Lung (tissue), 12 donors: ENCODE results near the gene THRB. TPM values are rescaled to one million over a fixed set of nuclear protein-coding genes. Genes with fewer than 3 reads are reported as not detected.

ENCODE experiments used
- ATAC-seq: fragments of 200-7000 bp; cut with Tn5 transposase; one replicate; pipeline ENCODE4 v1.9.1; 2020; ENCODE audit warnings: moderate number of reproducible peaks; ENCODE audit not compliant: insufficient read depth, low FRiP score
- DNase-seq, 3 donors: peaks; one replicate each; pipeline ENCODE4 v3.0.0-alpha.2; 2013 to 2017
- H3K27ac ChIP-seq, 2 donors: one replicate each; pipeline ENCODE4 v1.5.1; 2013; ENCODE audit warnings: mild to moderate bottlenecking in 2 of 2, moderate library complexity in 2 of 2, control low read depth in 1 of 2, inconsistent platforms in 1 of 2, low read depth in 1 of 2, low read length in 1 of 2
- H3K27me3 ChIP-seq, 3 donors: one replicate each; pipeline ENCODE4 v1.5.1; 2013; ENCODE audit warnings: low read length in 2 of 3; ENCODE audit not compliant: control insufficient read depth in 3 of 3, insufficient read depth in 3 of 3
- H3K36me3 ChIP-seq, 4 donors: one replicate each; pipeline ENCODE4 v1.5.1; 2013; ENCODE audit warnings: low read length in 4 of 4, mild to moderate bottlenecking in 1 of 4, moderate library complexity in 1 of 4; ENCODE audit not compliant: control insufficient read depth in 4 of 4, insufficient read depth in 4 of 4
- H3K4me1 ChIP-seq, 5 donors: one replicate each; pipeline ENCODE4 v1.5.1; 2013; ENCODE audit warnings: low read length in 5 of 5, mild to moderate bottlenecking in 2 of 5, moderate library complexity in 1 of 5; ENCODE audit not compliant: control insufficient read depth in 5 of 5, insufficient read depth in 5 of 5
- H3K4me3 ChIP-seq: one replicate; pipeline ENCODE4 v1.5.1; 2013; ENCODE audit warnings: mild to moderate bottlenecking, control low read depth, moderate library complexity
- H3K9ac ChIP-seq, 2 donors: one replicate each; pipeline ENCODE4 v1.5.1; 2013; ENCODE audit warnings: low read length in 2 of 2, control low read depth in 1 of 2; ENCODE audit not compliant: insufficient read depth in 1 of 2
- H3K9me3 ChIP-seq, 4 donors: one replicate each; pipeline ENCODE4 v1.5.1; 2013; ENCODE audit warnings: low read length in 3 of 4, mild to moderate bottlenecking in 1 of 4, moderate library complexity in 1 of 4; ENCODE audit not compliant: control insufficient read depth in 4 of 4, insufficient read depth in 3 of 4
- WGBS, 2 donors: extraction: QIAGEN DNeasy Blood & Tissue Kit; methylation state at CpG; one replicate each; pipeline ENCODE4 v1.1.7; 2013; 5-methylcytosine and 5-hydroxymethylcytosine counted together
- polyA plus RNA-seq, 2 donors: library from polyadenylated mRNA; stranded (reverse); fragments of 200-250 nt; gene quantifications; one replicate each; pipeline ENCODE4 v1.2.1, GENCODE V29; 2013
- total RNA-seq, 2 donors: library from RNA; depleted of rRNA in 1 of 2; stranded (reverse); fragments of >200 nt in 1 of 2; gene quantifications; one replicate each; pipeline ENCODE4 v1.2.1, GENCODE V29; 2014 to 2021
- TF ChIP-seq, protein P1 (sequence below): IDR thresholded peaks from 2 replicates; pipeline ENCODE4 v1.5.1; 2012; ENCODE audit warnings: mild to moderate bottlenecking; ENCODE audit errors: control extremely low read depth, extremely low read depth
- donor health status: control.
- donor health status: control.
- donor health status: Bipolar disorder and iron deficiency.
- donor health status: healthy.
- donor health status: DM: yes; HTN: yes; CAD: no.

THRB gene
- total and polyA plus RNA-seq, 4 donors = 2.1 to 23.5 (median 6.1) TPM

DNA sequence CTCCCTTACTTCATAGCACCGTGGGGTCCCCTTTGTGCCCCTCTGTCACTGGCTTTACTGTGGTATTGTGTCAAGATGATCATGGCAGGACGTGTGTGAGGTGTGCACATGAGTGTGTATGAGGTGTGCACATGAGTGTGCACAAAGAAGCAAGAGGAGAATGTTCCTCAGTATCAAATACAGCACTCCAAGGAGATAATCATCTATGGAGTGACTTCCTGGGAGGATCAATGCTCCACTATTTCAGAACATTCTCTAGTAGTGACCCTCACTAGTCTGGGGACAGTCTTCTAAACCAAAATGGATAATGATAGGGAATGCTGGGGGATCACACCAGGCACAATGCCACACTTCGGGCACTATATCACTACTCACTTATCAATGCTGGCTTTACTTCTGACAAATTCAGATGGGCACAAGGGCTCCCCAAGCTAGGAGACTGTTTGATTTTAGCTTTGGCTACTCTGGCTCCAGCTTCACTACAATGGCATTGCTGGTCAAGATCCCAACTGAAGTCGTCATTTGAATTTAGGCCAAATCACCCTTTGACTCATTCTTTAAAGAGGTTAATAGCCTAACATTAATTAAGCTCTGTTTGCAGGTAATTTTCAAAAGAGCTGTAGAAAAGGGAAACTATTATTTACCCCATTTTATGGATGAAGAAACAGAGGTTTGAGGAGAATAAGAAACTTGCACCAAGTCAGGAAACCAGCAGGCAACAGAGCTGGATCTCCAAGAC, 124.1 kb downstream of the THRB start:
- Histone ChIP-seq H3K4me3 (no peak overlapping the region), H3K9me3 (no peaks in the 10 kb centered on the region), H3K27me3 (no peaks in the 10 kb centered on the region), H3K9ac (no peak overlapping the region), H3K4me1 (peaks cover 0 to 28% (median 11%) of the 10 kb centered on the region in 5 donors), H3K27ac (no peak overlapping the region), H3K36me3 (no peaks in the 10 kb centered on the region)
- DNase-seq (no peak), ATAC-seq (no peak)
- 84 to 87% methylated on average over 4 of the region's 4 CpGs for WGBS, 2 donors
- TF ChIP-seq, protein P1, sequence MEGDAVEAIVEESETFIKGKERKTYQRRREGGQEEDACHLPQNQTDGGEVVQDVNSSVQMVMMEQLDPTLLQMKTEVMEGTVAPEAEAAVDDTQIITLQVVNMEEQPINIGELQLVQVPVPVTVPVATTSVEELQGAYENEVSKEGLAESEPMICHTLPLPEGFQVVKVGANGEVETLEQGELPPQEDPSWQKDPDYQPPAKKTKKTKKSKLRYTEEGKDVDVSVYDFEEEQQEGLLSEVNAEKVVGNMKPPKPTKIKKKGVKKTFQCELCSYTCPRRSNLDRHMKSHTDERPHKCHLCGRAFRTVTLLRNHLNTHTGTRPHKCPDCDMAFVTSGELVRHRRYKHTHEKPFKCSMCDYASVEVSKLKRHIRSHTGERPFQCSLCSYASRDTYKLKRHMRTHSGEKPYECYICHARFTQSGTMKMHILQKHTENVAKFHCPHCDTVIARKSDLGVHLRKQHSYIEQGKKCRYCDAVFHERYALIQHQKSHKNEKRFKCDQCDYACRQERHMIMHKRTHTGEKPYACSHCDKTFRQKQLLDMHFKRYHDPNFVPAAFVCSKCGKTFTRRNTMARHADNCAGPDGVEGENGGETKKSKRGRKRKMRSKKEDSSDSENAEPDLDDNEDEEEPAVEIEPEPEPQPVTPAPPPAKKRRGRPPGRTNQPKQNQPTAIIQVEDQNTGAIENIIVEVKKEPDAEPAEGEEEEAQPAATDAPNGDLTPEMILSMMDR = no peak

DNA sequence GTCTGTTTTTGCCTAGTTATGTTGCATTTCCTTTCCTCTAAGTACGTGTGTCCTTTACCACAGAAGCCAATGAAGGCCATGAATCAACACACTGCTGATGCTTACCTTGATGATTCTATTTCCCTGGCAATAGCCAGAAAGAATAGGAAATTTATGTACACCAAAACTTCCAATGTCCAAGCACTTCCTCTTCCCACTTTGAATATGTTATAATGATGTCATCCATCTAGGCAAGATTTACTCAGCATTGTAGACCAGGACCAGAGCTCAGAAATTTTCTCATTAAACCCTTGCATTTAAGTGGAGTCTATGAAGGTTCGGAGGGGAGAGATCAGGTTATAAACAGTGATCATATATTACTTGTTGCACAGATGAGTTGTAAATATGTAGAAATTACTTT, 126.0 kb downstream of the THRB start:
- WGBS, 2 donors = 28 to 68% methylated on average over 2 of the region's 2 CpGs
- Histone ChIP-seq H3K36me3 (no peaks in the 10 kb centered on the region), H3K27me3 (no peaks in the 10 kb centered on the region), H3K9ac (no peak overlapping the region), H3K4me3 (no peak overlapping the region), H3K9me3 (no peaks in the 10 kb centered on the region), H3K27ac (no peak overlapping the region), H3K4me1 (peaks cover 0 to 33% (median 13%) of the 10 kb centered on the region in 5 donors)
- DNase-seq (no peak), ATAC-seq (no peak)
- TF ChIP-seq, protein P1 = no peak

DNA sequence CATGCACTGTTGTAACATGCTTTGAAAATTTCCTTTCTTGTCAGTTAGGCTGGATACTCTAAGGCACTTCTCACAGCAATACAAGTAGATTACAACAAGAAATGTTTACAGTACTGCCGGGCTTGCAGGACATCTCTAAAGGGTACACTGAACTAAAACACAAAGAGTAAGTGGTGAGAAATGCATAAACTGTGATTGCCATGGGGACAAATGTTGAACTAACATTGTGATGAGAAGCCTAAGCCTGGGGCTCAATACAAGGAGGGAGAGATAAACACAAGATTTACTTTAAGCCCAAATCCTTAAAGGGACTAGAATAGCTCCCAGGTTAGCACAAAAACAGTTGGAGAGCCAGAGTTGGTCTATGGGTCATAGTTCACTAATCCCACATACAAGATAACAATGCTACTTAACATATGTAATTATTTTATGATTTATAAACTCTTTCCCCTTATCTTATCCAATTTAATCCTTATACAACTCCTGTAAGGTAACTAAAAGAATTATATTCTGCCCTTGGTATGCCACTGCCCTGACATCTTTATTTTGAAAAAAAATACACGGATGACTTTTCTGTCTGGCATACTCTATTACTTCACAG, 126.9 kb downstream of the THRB start:
- DNase-seq (peak in 1 of 3 donors; percentile 70), ATAC-seq (no peak)
- no peaks in the 10 kb centered on the region for H3K36me3 ChIP-seq
- no peaks in the 10 kb centered on the region for H3K9me3 ChIP-seq
- no peak overlapping the region for H3K4me3 ChIP-seq
- H3K27ac ChIP-seq = no peak overlapping the region
- no peaks in the 10 kb centered on the region for H3K27me3 ChIP-seq
- H3K4me1 ChIP-seq = peaks cover 0 to 33% (median 5%) of the 10 kb centered on the region in 5 donors
- TF ChIP-seq, protein P1 = no peak
- no peak overlapping the region for H3K9ac ChIP-seq
- WGBS, 2 donors = 65 to 67% methylated on average over 2 of the region's 2 CpGs
